ENCODE measurements around the gene RSPH1.

DNA sequence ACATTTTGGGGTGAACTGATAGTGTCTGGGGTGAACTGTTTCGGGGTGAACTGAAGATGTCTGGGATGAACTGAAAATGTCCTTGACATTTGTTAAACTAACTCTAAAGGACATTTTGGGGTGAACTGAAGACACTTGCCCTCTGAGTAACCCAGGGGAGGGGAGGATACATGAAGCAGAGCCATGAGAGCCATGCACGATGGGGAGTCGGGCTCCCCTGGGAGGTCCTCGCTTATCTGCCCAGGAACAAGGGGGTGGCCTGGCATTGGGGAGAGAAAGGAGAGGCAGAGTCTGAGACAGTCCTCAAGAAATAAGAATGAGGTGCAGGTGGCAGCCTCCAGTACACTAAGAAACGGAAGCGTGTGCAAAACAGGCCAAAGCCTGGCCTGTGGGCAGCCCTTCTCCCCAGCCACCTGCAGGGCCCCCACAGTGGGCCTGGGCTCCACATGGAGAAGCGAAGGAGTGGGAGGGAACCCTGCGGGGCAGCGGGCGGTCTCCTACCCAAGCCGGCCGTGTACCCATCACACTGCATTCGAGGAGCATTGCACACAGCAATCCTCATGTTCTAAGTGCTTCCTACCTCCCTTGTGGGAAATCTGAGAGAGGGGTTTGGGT lies 24.2 kb downstream of the RSPH1 start:
- TF ChIP-seq, protein P1, sequence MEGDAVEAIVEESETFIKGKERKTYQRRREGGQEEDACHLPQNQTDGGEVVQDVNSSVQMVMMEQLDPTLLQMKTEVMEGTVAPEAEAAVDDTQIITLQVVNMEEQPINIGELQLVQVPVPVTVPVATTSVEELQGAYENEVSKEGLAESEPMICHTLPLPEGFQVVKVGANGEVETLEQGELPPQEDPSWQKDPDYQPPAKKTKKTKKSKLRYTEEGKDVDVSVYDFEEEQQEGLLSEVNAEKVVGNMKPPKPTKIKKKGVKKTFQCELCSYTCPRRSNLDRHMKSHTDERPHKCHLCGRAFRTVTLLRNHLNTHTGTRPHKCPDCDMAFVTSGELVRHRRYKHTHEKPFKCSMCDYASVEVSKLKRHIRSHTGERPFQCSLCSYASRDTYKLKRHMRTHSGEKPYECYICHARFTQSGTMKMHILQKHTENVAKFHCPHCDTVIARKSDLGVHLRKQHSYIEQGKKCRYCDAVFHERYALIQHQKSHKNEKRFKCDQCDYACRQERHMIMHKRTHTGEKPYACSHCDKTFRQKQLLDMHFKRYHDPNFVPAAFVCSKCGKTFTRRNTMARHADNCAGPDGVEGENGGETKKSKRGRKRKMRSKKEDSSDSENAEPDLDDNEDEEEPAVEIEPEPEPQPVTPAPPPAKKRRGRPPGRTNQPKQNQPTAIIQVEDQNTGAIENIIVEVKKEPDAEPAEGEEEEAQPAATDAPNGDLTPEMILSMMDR (IDR thresholded peaks at IDR 0.05): no peak
- TF ChIP-seq POLR2A (IDR thresholded peaks at IDR 0.05): no peak

Measured in transverse colon (tissue), 3 donors.